ENCODE data around the gene DDX20.

Gene DDX20

DNA sequence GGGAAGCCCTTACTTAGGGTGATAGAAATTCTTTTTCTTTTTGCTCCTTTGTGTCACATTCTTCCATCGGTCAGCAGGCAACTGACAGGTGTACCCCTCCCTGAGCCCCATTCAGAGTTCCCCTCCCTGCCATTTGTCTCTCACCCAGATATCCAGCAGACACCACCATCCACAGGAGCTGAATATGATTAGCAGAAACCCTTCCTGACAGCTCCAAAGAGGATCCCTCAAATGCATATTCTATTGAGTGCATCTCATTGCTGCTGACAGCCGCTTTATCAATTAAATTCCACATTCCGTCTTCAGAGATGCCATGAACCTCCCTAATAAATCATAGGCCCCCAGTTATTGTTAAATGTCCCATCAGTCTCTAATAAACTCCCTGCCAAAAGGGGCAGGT lies 6.1 kb upstream of the DDX20 start:
- DNase-seq = no peak

DNA sequence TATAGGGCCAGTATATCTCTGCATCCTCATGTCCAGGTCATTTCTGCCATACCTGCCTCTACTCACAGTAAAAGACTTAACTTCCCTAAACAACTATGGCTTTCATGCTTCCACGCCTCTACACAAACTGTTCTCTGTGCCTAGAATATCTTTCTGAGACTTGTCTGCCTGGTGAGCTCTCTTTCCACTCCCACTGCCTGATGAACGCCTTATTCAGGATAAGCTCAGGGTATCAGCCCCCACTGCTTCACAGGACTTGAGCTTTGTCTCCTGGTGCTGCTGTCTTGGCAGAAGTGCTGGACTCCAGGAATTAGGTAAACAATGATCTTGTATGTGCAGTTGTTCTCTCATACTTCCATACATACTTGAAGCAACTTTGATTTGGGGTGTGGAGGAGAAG lies 4.8 kb upstream of the DDX20 start:
- no peak for DNase-seq

DNA sequence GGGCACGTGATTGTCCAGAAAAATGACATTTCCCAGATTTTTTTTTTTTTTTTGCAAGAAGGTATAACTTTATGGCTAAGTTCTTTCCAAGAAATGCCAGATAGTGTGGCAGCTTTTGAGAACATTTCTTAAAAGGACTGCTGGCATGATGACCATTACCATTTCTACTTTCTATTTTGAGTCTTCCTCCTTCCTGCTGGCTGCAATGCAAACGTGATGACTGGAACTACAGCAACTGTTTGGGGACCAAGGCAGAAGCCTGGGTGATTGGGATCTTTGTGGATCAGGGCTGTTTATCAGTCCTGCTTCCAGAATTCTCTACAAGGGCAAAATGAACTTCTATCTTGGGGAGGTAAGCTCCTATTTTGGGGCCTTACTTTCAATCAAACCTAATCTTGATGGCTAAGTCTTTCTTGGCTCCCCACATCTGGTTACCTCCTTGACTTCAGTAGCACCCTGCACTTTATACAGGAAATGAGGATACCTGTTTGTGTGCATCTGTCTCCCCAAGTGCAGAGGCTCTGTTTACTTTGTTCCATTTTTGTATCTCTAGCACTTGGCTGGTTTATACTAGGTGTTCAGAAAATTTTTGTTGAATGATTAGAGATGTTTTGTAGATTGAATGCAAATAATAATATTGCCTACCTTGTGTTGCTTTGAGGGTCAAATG lies 3.7 kb upstream of the DDX20 start:
- DNase-seq = no peak

DNA sequence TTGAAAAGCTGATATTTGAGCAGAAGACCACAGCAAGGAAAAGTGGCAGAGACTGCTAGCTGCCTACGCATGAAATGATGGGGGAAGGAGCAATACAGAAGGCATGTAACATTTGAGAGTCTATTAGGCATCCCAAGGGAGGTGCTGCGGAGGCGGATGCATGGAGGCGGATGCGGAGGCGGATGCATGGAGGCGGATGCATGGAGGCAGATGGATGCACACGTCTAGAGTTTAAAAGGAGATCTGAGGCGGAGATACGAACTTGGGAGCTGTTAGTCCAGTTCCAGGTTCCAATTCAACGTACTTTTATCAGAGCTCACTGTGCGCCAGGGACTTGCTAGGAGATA lies 744 bp upstream of the DDX20 start:
- DNase-seq = peak; percentile 17

DNA sequence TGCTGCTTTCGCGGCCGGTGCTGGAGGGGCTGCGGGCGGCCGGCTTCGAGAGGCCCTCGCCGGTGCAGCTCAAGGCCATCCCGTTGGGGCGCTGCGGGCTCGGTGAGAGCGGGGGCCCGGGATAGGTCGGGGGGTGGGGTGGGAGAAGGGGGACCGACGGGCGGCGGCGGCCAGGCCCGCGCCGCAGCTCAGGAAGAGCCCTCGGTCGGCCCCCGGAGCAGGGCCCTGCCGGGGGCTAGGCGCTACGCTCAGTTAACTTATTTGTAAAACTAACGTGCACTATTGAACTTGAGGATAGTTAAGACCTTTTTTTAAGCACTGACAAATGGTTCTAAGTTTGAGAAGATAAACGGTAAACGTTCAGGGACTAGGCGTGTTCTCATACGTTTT lies 418 bp downstream of the DDX20 start:
- DNase-seq = no peak

DNA sequence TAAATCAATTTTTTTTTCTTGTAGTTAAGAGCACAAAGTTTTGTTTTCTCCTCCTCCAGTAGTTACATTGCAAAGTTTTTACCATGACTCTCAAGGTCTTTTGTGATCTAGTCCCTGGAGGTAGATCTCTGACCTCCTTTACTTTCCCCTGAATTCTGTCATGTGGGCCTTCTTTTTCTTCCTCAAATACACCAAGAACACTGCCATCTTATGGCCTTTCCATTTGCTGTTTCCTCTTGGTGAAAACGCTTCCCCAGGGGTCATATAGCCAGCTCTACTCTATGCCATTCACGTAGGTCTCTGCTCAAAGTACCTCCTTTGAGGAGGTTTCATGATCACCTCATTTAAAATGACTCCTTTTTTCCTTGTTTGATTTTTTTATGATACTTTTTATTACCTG lies 2.7 kb downstream of the DDX20 start:
- DNase-seq = no peak

DNA sequence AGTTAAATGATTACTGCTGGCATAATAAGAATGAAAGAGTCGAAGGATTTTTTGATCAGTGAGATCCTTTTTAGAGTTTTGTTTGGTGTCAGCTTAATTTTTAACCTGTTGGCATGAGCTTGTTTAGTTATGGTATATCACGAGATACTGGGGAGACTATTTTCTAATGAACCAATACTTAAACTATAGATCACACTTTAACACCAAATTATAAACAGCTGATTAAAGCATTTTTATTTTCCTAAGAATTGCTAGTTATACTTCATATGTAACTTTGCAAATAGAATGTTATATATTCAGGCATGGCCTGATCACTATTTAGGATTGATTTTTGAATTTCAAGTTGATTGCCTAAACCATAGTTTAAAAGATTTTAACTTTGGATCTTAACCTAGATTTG lies 6.0 kb downstream of the DDX20 start:
- no peak for DNase-seq

DNA sequence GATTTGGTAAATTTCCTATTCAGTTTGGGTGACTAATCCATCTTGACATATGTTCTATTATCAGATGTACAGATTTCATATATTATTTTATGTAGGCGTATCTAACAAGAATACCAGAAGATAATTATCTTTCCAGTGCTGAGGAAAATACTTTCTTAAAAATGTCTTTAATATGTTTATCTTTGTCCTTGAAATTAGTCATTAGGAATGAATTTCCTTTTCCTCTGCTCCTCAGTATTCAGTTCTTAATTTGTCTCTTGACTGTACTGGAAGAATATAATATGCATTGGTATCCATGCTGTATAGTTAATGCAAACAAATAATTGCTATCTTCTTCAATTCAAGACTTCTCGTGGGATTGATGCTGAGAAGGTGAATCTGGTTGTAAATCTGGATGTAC lies 6.6 kb downstream of the DDX20 start:
- no peak for DNase-seq

DNA sequence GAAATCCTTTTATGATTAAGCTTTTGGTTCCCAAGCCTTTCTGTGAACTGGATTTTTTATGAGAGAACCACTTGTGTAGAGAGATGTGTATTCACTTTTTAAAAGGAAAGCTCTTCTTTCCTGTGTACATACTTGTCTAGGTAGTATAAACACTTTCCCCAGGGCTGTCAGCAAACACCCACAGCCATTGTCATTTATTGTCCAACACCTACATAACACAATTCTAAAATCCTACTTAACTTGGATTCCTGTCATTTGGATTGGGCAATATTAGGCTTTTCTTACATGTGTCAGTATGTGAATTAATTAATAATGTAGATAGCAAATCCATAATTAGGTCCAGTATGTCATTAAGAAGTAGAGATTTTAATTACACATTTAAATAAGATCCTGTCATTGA lies 12.3 kb downstream of the DDX20 start:
- DNase-seq = no peak

DNA sequence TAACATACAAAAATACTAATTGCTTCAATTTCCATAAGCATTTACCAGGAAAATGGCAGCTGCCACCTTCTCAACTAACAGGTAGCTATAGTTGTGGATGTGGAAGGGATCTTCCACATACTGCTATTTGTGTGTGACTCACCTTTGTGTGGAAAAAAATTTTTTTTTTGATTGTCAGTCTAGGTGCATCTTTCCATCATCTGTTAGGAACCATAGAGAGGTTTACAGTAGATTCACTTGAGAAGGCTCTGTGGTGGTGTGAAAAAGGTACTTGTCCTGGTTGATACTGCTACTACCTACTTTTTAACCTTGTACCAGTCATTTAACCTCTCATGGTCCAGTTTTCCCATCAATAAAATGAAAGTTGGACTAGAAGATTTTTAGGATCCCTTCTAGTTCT lies 12.9 kb downstream of the DDX20 start:
- DNase-seq = no peak

DNA sequence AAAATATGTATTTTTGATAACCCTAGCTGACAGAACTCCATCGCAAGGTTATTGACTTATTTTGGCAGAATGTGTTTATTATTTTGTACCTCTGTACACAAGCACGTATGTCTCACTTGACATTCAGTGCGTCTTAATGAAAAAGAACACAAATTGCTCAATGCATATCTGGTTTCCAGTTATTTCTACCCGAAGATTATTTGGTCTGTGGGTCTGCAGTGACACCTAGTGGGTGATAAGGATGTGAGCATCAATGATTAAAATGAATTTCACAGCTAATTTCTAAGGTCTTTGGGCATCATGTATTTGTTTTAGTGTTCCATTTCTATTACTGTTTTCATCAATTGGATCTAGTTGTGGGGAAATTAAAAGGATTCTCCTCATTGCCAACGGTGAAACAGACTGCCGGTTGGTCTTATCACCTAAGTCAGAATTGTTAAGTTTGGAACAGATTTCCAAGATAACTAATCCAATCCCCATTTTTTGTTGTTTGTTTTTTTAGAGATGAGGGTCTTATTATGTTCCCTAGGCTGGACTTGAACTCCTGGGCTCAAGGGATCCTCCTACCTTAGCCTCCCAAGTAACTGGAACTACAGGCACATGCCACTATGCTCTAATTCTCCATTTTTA lies 13.9 kb downstream of the DDX20 start:
- DNase-seq = no peak

DNA sequence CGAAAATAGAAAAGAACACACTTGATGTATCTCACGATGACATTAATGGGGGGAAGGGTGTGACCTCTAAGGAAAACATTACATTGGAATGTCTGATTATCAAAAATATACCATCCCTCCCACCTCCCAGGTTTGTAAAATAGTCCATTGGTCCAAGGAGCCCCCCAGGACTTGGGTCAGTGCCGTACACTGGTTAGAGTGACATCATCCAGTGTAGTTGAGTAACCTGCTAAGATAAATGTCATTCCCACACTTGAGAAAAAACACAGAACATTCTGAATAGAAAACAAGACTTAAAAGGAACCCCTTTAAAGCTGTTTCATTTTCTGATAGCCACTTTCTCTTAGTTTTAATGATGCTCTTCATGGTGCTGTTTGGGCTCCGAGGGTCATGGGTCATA lies 15.2 kb downstream of the DDX20 start:
- no peak for DNase-seq

DNA sequence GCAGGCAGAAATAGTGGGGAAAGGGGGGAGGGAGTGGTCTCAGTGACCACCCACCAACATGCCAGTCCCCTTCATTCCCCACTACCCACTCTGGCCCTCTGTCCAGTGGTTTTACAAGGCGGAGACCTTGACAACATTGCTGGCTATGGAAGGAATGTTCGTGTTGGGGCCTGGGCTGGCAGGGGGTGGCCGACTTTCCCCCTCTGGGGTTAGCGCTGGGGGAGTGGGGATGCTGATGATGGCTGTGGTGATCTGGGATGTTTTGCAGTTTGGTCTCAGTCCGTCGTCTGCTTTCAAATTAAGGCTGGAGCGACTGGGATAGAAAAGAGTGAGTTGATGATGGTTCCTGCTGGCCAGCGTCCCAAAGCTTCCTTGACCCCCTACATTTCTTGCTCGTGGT lies 20.3 kb downstream of the DDX20 start:
- DNase-seq = no peak

DNA sequence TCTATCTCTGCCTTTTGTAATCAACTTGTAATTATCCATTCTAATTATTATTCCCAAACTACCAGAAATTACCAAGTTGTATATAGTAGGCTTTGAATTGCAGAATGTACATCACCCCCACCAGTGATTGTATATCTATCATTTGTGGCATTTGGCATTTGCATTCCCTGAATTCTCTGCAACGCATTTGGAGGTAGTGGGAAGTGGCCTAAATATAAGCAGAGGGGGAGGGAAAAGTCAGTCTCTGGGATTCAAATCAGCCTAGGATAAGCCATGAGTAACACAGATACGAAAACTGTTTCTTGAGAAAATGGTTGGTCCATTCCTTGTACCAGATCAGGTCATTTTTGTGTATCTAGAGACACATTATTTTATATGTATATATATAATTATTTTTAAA lies 20.7 kb downstream of the DDX20 start:
- no peak for DNase-seq

DNA sequence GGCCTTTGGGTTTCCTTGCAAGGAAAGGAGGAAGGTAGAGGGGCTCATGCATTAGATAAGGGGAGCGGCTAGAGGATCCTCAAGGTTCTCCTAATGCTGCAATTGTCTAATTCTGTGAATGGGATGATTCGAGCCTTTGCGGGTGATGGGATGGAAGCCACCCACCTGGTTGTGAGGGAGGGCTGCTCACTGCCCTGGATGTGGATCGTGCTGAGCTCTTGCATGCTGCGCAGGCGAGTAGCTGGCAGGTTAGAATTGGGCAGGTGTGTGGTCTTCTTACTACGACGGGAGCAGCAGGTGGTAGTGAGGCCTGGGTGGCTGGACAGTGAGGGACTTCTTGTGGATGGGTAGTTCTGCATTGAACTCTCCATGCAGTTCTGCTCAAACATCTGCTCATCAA lies 21.2 kb downstream of the DDX20 start:
- no peak for DNase-seq

DNA sequence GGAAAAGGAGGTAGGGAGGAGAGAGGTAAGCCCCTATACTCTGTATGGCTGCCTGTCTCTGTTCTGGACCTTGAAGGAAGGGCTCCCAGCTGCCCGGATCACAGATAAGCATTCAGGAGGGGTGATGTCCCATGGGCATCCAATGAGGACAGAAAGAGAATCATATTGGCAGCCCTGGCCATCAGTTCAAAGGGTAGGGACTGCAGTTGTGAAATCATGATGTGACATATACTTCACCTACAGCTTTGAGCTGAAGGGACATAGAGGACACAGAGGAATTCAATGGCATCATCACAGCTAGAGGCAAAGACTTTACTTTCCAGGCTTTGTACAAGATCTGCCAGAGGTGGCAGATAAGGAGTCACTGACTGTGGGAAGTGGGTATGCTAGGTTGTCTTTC lies 21.6 kb downstream of the DDX20 start:
- DNase-seq = no peak

DNA sequence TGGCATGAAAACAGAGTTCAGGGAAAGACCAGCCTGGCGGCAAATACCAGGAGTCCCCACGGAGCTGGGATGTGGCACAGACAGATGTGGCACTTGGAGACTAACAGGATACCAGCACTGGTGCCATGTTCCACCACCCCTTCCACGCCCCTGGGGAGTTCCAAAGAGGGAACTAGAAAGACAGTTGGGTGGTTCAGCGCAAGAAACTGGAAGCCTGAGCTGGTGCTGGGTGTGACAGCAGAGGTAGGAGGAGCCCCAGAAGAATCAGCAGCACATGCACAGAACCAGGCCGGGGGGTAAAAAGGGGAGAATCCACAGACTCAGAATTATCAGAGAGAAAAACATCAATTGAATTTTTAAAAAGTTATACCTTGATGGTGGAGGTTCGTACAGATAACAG lies 22.4 kb downstream of the DDX20 start:
- DNase-seq = no peak

DNA sequence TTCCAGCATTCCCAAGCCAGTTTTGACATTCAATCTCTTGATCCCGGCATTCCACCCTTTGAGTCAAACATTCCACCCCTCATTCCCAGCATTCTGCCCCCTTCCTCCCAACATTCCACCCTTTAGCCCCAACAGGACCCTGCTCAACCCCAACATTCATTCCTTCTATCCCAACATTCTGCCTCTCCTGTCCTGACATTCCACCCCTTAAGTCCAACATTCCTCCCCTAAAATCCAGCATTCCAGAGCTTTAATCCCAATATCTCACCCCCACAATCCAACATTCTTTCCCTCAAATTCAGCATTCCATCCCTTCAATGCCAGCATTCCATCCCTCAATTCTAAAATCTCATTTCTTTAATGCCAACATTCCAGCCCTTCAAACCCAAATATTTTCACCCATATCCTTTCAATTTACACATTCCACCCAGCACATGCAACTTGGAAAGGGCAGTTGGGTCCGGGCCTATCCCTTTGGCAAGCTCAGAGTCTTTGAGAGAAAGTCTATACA lies 22.9 kb downstream of the DDX20 start:
- DNase-seq = no peak

DNA sequence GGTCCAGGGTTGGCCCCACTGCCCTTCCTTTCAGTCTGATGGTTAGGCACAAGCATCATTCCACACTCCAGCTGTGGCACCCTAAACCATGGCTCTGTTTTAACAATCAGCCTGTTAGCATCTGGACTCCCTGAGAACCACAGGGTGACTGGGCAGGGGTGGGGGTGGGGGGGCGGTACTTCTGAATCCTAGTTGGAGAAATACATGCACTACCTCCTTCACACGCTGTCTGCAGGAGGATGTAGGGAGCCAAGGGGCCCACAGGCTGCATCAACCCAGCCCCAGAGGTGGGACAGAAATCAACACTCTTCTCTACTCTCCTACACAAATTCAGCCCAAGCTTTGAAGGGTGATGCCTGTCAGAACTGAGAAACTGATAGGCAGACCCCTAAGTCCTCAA lies 23.8 kb downstream of the DDX20 start:
- DNase-seq = no peak

DNA sequence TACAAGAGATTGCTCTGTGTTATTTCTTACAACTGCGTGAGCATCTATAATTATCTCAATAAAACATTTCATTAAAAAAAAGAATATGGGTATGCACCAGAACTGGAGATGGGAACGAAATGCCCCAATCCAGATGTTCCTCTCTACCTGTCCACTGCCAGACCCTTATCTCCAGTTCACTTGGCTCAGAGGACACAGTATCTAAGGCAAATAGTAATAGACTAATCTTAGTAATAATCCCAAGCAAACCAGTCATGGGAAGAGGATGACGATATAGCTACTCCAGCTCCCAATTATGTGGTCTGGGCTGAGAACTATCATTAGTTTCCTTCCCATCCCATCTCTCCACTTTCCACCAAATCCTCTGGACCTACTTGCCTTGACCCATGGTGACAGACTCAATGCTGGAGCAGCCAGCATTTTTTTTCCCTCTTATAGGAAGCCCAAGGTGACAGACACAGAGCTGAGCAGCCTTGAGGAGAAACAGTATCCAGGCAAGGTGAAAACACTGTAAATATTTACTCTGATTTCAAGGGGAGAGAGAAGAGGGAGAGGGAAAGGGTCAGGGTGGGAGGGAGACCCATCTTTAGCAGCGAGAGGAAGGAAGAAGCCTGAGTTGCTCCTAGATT lies 28.7 kb downstream of the DDX20 start:
- no peak for DNase-seq

DNA sequence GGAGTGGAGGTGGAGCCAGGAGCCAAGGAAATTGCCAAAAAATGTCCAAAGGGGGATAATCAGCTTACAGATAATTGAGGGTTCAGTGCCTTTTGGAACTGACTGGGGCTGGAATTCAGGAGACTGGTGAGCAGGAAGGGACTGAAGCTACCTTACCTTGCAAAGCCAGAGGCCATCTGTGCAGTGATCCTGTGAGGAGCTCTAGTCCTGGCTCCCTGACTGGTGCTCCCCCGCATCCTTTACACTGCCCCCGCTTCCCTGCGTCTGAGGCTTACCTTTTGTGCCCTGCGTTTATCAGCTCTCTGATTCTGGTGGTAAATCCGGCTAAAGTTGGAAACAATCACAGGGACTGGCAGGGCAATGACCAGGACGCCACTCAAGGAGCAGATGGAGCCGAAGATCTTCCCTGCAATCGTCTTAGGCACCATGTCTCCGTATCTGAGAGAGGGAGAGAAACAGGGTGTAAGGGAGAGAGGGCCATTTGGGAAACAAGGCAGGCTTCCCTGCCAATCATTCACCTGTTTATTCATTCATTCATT lies 31.0 kb downstream of the DDX20 start:
- DNase-seq = no peak

DNA sequence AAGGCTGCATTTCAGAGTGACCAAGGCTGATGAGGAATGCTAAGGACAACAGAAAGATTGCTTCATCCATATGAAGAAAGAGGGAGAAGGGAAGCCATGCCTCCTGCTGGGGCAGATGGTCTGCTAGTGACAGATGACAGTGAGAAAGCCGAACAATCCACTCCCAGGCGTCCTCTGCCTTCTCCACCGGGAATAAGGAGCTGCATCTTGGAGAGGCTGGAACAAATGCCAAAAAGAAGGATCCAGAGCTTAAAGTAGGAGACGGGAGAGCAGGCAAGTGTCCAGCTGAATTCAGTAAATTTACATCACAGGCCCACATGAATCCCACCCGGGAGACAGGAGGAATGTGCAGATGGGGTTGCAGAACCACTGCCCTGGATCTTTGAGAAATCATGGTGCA lies 33.4 kb downstream of the DDX20 start:
- DNase-seq = no peak

DNA sequence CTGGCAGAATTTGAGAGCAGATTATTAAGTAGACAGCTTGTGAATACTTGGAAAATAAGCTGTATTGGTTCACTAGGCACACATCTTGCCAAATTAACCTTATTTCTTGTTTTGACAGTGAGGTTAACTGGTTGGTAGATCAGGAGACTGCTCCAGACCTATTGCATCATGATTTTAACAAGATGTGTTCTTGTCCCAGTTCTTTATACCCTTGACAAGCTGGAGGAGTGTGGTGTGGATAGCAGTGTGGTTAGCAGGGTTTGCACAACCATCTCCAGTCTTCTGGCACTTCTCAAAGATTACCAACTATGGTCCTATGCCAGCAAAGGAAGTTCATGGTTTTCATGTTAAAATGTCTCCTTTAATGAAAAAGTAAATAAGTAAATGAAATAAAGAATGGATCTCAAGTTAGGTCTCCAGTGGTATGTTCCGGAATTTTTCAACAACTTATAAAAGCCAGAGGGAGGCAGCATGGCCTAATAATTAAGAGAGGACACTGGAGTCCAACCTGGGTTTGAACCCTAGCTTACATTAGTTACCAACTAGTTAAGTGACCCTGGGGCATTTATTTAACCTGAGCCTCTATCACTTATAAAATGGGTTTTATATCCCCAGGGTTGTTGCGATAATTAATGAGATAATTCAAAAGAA lies 34.1 kb downstream of the DDX20 start:
- no peak for DNase-seq

DNA sequence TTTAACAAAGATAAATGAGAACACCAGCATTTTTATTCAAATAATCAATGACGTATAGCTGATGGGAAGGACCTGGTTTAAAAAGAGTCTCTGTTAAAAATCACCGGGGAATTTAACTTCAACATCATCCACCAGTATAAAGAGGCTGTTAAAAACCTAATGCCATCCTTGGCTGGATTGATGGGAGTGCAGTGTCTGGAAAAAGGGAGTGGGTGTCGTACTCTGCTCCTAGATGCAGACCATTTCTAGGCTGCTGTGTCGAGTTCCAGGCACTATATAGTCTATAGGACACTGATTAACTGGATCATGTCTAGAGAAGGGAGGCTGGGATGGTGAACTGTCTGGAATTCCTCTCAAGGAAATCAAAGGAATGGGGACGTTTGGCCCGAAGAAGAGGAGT lies 36.1 kb downstream of the DDX20 start:
- no peak for DNase-seq

All from stimulated activated CD4-positive, alpha-beta T cell treated with anti-CD3 and anti-CD28 coated beads, Interleukin-12 subunit alpha, Interleukin-12 subunit beta, amount 100 ng/mL, for 4 hours (primary cell).